GM12878 (cell line): ENCODE data around the gene UQCRC1. TPM values are rescaled to one million over a fixed set of nuclear protein-coding genes. Genes with fewer than 3 reads are reported as not detected.

Experiments
- GABPA ChIP-seq: IDR thresholded peaks from 2 replicates; pipeline ENCODE4 v1.6.1; 2014; ENCODE audit warnings: antibody characterized with exemption, low read depth, mild to moderate bottlenecking, inconsistent platforms
- HCFC1 ChIP-seq: fragments of 150-350 bp; IDR thresholded peaks from 2 replicates; pipeline ENCODE4 v1.6.1; 2014; ENCODE audit warnings: low read length
- RELA ChIP-seq: fragments of 450-650 bp; IDR thresholded peaks from 2 replicates; pipeline ENCODE4 v1.8.0; 2014; ENCODE audit warnings: borderline replicate concordance; ENCODE audit not compliant: partially characterized antibody
- ZBTB11 ChIP-seq: fragments of 450-650 bp; formaldehyde crosslinking; IDR thresholded peaks from 2 replicates; pipeline ENCODE4 v1.5.0; 2022; ENCODE audit warnings: mild to moderate bottlenecking, missing genetic modification characterization
- ZBTB33 ChIP-seq: fragments of 450-650 bp; IDR thresholded peaks from 2 replicates; pipeline ENCODE4 v1.6.1; 2017; ENCODE audit warnings: mild to moderate bottlenecking
- polyA plus RNA-seq, 11 experiments: library from polyadenylated mRNA; depleted of rRNA in 4 of 11; unstranded in 6 of 11; stranded (reverse) in 5 of 11; fragments of >200 nt; fragmentation: Nextera tagmentation in 4 of 11; fragmentation: Illumina TruSeq in 1 of 11; extraction: Ambion mirVana in 4 of 11; extraction: Trizol in 1 of 11; gene quantifications; 1 replicate in 1 of 11; 2 replicates in 10 of 11; pipeline versions ENCODE4 v1.2.1 to v1.2.3, GENCODE V29; 2011 to 2016; ENCODE audit warnings: inconsistent platforms in 2 of 11, missing spikeins in 2 of 11, low read depth in 1 of 11
- total RNA-seq, 4 experiments: library from RNA; depleted of rRNA in 3 of 4; stranded (reverse); fragments of >200 nt in 3 of 4; fragmentation: Illumina TruSeq in 1 of 4; extraction: Trizol in 1 of 4; gene quantifications; 2 replicates each; pipeline versions ENCODE4 v1.2.1 to v1.2.3, GENCODE V29; 2013 to 2021

The UQCRC1 gene
- total and polyA plus RNA-seq, 10 of the 15 experiments (the other 5 are each of a cell fraction or from before 2014, with no cell fraction given), result 116 to 426 (median 228) TPM

- TF ChIP-seq ZBTB11 (CRISPR knock-in tag) (no peak), ZBTB33 (no peak), RELA (no peak), HCFC1 (no peak), GABPA (no peak)
Measured at GRCh38 chr3:48562367-48563095, 46.9 kb downstream of the UQCRC1 start (continued).
